Stimulated activated CD4-positive, alpha-beta T cell treated with anti-CD3 and anti-CD28 coated beads, Interleukin-4, amount 100 ng/mL, for 1 hour (primary cell): ENCODE measurements around the gene NRCAM.
"Not testable (repeated sequence)": the region's sequence is repeated elsewhere in the genome, so short reads cannot be mapped to it uniquely, and the experiment has no call there.

Source experiments
- DNase-seq: peaks from one replicate; pipeline ENCODE4 v3.0.0-alpha.2; 2020

The NRCAM gene

DNA sequence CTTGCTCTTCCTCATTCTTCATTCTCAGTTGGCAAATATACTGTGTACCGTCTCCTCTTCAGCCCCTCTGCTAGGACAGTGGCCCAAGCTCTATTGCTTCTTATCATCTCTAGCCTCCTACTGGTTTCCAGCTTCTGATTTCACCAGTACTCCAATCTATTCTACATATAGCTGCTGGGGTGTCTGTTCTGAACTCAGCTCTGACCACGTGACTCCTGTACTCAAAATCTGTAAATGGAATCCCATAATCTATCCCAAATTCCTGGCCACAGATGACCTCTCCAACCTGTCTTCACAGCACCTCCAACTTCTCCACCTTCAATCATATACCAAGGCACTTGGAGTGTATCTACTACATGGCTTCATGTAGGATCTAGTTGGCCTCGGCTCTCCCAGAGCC is 152.9 kb downstream of the NRCAM start:
- no peak for DNase-seq

DNA sequence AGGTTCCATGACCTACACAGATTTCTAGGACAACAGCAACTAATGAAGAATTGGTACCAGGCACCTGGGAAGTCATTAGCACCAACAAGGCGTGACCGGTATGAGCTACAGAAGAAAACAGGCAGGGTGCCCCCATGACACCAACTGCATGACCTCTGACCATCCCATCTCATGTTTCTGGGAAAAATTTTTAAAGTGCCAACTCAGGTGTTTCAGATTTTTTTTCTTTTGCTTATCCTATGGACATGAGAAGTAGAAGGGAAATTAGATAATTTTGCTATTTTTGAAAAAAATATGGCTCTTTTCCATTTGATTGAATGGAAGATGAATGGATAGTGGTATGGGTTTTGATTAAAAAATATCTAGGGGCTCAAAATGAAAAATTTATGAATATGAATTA is 154.8 kb downstream of the NRCAM start:
- no peak for DNase-seq

DNA sequence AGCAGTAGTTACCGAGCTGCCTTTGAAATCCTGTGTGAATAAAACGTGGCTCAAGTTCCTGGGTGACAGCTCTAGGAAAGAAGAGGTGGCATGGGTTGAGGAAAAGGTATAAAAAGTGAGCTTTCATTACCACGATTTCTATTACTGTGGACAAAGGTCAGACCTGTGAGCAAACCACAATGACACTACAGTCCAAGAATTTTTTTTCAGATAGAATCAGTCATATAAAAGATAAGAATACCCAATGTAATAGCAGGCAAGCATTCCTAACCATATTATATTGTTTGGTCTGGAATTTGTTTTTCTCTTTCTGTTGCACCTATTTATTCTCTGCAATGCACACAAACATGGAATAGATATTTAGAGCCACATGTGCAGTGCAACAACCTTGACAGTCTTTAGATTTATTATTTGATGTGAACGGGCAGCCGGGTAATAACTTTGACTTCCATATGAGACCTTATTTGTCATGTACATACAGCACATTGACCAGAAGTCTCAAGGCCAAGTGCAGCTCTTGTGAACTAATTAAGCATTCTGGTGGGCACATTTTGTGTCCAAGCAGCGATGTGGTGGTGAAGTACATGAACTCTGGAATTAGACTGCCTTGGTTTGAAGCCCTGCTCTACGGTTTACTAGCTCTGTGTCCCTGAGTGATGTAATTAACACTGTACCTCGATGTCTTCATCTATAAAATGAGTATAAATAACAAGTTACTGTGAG is 156.8 kb downstream of the NRCAM start:
- no peak for DNase-seq

DNA sequence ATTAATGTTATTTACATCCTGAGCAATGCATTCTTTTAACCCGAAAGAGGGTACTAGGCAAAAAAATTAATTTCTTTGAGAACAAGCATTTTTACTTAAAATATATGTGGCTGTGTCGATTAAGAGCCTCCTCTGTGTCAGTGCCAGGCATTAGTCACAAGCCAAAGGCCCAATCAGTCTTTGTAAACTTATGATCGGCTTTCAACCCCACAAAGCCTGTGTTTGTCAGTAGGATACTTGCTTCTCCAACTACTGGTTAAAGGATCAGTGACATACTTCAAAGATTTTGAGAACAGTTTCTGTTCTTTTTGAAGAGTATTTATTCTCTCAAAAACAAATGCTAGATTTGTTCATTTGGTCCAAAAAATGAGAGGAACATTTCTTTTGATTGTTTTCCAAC is 159.3 kb downstream of the NRCAM start:
- DNase-seq, result no peak

DNA sequence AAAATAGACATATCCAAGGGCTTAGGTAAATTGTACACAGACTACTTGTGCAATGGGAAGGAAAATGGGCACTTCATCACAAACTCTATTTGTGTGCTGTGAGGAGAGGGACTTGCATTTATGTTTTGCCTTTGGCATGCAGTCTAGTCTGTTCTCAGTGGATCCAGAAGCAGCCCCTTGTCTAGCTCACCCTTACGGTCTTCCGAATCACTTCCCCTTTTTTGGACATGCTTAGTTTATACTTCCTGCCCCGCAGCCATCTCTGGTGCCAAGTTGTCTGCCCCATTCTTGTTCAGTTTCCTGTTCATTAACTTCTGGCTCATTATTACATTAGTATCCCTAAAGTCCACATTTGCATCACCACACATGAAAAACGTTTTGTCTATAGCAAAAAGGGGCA is 161.6 kb downstream of the NRCAM start:
- no peak for DNase-seq

DNA sequence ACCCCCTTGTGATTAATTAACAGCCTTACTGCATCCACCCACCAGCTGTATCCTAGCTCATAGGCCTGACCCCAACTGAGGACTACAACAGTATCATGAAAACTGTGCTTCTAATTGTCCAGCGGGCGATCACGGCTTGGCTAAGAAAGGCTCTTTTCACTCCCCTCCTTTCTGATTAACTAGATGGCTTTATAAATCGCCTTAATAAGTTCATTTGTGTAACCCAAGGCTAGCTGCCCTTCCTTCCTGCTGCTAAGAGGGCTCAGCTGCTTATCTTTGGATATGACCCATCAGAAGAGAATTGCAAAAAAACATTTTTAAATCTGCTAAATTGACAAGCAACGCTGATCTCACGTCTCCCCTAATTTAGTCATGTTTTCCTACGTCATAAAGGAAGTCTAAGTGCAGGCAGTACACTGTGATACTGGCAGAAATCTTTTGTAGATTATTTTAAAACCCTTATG is 163.1 kb downstream of the NRCAM start:
- DNase-seq, result no peak

DNA sequence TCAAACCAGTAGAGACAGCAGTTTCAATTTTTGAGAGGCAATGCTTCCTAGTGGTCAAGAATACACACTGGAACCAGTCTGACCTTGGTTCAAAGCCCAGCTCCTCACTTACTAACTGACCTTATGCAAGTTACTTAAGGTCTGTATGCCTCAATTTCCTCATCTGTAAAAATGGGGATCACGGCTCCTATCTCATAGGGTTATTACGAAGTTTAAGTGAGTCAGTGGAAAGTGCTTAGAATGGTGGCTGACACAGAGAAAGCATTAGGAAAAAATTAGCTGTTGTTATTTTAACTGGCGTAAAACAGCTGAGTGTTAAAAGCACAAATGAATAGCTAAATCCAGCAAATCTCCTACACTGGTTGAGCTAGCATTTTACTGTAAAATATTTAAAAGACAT is 163.7 kb downstream of the NRCAM start:
- DNase-seq, result no peak

DNA sequence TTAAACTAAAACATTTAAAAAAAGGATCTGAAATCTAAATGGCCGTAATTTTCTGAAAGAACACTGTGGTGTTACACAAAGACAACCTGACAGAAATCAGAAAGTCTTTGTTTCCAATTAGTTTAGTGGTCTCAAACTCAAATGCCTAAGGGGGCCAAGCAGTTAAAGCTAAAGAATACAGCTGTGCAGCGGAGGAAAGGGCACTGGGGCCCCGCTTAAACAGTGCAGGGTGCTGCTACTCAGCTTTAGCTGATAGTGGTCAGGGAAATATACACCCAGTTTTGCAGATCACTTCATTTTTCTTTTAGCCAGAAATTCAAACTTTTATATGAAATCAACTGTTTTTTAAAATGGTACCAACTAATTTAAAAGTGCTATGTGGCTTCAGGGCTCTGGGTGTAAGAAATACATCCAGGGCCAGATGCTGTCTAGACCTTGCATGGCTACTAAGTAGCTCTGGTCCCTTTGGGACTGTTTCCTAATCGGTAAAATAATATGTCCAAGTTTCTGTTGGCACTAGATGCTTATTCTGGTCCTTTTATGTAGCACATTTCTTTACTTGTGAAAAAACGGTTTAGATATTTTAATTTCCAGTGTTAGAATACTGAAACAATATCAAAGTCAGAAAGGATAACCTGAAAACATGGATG is 164.3 kb downstream of the NRCAM start:
- DNase-seq, result no peak

DNA sequence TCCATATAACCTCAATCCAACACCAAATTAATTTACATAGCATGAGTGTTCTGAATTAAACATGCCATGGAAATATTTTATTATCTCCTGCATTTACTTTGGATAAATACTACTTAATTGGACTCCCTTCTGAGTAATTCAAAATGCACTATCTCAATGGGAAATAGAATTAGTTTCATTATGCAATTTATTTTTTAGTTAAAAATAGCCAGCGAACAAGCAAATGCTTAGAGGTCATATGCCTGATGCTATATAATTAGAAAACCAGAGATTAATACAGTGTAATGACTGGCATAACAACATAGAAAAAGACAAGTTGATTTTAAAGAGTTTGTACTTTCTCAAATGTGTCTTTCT is 165.1 kb downstream of the NRCAM start:
- DNase-seq, result no peak

DNA sequence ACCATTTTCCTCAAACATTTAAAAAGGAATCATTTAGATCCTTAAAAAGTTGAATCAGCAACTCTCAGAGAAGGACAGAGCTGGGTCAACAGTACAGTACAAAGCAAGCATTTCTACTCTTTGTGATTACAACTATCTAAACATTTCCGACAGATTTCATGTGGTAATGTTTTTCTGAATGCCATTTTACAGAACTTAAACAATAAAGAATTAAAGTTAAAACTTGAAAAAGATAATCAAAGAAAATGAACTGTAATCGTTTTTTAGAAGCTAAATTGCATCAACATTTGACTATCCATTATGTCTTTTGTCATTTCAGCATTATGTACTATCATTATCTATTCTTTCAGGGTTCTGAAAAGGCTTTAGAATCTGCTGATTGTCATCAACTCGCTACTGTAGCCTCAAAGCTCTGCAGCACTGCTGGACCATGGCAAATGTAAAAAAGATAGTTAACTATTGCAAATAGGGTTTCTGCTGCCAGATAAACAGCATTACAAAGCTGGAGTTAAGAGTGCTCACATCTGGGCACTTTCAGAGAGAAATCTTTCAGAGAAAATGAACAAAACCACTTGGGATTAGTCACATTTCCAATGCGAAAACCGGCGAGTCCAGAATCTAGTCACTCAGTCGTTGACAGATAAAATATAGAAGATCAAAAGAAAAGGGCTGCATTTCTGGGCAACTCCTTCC is 165.6 kb downstream of the NRCAM start:
- DNase-seq, result no peak

DNA sequence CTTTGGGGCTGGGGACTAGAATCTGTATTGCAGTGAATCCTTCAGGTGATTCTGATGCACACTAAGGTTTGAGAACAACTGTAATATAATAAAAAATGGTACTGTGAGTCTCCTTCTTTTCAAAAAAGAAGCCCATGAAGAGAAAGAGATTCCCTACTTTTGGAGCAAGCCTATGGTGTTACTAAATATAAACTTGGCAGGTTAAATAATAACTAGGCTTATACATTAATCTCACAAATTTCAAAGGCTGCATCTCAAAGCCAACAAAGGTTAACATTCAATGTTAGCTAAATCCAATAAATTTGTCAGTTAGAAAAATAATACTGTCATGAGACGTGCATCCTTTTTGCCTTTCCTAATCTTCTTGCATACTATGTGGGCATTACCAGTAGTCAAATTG is 166.4 kb downstream of the NRCAM start:
- no peak for DNase-seq

DNA sequence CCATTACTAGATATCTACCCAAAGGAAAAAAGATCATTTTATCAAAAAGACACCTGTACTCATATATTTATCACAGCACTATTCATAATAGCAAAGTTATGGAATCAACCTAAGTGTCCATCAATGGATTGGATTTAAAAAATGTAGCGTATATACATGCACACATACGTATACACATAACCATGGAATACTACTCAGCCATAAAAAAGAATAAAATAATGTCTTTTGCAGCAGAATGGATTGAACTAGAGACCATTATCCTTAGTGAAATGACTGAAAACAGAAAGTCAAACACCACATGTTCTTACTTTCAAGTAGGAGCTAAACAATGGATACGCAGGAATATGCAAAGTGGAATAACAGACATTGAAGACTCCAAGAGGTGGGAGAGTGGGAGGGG is 168.4 kb downstream of the NRCAM start:
- DNase-seq, result no peak

DNA sequence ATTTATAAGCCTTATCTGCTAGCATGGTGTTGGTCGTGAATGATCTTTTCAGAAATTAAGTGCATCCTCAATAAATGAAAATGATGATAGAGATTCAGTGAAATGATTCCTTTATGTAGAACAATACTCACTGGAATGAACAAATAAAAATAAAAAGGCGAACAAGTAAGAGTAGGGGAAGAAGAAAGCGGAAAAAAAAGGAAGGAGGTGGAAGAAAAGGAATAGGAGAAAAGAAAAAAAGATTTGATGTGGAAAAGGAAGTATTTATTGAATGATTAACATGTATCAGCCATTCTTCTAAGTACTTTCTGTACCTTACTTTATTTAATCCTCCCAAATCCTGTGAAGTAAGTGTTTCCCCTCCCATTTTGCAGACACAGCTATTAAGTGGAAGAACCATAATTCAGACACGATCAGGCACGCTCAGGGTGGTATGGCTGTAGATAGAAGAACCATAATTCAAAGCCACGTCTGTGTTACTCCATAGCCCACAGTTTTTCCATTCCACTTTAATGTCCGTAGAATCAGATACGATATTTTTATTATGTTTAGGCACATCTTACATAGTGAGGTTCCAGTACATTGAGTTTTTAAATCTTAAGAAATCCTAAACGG is 169.8 kb downstream of the NRCAM start:
- no peak for DNase-seq

DNA sequence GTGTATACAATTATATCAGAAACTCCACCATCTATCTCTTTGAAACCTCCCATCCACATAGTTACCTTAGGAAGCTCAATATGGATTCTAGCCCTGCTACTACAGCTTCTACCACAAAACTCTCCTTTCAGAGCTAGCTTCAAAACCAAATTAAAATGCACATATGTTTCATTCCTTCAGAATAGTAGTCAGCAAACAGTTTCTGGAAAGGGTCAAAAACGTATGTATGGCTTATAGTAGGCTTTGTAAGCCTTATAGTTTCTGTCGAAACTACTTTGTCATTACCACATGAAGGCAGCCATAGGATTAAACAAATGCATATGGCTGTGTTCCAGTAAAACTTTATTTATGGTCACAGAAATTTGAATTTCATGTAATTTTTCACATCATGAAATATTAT is 170.5 kb downstream of the NRCAM start:
- no peak for DNase-seq

DNA sequence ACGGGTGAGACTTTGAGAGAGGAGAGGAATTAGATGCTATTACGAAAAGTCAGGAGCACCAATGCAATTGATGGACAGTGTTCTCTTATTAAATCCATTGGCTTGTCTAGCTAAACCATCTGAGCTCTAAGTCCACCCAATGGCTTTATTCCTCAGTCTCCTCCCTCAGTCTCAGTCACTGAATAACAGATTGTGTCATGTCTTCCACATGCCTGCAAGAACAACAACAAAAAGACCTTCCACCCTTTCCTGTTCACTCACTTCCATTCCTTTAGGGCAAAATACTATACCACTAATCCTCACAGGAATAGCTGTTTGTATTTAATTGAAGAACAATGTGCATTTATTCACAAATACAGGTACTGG is 171.2 kb downstream of the NRCAM start:
- DNase-seq, result no peak

DNA sequence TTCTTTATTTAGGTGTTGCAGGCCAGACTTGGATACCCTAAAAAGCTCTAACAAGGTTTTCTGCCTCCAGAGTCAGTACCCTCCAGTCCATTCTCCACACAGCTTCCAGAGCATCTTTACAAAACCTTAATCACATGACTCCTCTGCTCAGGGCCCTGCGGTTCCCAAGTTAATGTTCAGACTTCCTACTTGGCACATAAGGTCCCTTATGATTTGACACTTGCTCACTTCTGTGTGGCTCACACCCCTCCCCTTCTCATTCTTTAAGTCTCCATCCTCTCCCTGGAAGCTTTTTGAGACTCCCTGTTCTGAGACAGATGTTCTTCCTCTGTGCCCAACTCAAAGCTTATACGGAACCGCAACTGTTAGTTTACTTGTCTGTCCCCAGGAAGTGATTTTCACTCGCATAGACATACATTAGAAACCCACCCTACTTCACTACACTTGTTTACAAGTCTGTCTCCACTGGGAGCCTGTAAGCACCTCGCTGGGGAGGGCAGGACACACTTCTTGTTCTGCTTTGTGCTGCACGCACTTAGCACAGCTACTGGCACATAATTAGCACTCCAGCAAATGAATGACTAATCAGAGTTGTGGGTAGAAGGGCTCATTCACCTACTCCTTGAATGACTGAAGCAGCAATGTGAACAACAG is 171.8 kb downstream of the NRCAM start:
- no peak for DNase-seq

DNA sequence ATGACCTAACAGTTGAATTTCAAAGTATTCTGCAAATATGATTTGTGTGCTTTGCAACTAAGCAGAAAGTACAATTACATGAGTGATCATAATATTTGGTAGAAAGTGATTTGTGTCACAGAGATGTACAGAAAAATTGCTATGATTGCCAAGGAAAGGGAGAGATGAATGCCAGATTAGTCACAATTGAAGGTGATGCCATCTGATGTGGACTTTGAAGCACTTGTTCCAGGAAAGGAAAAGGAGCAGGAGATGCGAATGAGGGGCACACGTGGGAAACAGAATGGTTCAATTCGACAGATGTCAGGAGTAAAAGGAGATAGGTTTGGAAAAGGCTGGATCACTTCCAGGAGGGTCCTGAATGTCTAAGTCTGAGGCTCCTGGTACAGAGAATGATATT is 173.0 kb downstream of the NRCAM start:
- no peak for DNase-seq

DNA sequence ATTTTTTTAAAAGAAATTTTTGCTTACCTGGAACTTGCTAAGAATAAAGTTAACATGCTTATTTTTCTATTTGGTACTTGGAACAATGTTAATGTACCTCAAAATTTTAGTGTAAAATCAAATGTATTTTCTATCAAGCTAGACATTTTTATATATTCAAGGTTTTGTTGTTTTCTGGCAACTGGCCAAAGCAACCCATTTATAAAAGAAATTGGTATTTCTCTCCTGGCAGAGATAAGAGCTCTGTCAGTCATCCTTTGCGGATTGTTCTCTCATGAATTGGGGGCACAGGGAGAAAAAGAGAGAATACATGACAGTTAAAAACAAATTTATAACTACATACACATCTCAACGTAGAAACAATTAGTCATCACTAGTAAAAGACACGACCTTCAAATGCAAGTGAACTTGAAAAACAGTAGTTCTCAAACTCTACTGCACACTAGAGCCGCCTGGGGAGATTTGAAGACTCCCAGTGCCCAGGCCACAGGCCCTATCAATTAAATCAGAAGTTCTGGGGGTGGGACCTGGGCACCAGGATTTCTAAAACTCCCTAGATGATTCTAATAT is 173.7 kb downstream of the NRCAM start:
- DNase-seq, result no peak

DNA sequence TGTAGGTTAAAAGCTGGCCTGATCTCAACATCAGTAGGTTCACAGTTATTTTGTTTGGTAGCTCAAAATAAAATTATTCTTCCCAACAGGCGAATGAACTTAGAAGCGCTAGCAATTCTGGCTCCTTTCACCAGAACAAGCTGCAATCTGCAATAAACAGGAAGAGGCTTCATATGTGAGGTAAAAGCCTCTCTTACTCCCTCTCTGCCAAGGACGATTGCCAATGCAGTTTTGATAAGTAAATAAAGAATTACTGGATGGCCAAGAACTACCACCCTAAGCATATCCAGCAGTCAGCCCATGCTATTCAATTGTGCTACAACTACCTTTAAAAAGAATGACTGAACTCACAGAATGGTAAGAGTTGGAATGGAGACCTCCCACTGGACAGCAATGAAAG is 176.1 kb downstream of the NRCAM start:
- DNase-seq, result no peak

DNA sequence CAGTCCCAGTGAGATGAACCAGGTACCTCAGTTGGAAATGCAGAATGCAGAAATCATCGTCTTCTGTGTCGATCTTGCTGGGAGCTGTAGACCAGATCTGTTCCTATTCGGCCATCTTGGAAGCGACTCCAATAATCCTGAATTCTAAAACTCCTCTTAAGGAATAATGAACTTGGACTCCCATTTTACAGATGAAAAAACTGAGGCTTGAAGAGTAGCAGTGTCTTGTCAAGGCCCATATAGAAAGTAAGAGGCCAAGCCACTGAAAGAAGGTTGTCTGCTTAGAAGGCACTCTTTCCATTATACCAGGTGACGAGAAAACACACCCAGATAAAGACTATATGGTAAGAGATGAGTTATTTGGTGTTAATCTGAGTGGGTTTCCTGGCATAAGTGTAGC is 177.5 kb downstream of the NRCAM start:
- no peak for DNase-seq

DNA sequence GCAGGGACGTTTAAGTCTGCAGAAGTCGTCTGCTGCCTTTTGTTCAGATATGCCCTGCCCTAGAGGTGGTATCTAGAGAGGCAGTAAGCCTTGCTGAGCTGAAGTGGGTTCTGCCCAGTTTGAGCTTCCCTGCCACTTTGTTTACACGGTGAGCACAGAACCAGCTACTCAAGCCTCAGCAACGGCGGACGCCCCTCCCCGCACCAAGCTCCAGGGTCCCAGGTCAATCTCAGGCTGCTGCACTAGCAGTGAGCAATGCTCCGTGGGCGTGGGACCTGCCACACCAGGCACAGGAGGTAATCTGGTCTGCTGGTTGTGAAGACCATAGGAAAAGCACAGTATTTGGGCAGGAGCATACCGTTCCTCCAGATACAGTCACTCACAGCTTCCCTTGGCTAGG is 178.0 kb downstream of the NRCAM start:
- no peak for DNase-seq

DNA sequence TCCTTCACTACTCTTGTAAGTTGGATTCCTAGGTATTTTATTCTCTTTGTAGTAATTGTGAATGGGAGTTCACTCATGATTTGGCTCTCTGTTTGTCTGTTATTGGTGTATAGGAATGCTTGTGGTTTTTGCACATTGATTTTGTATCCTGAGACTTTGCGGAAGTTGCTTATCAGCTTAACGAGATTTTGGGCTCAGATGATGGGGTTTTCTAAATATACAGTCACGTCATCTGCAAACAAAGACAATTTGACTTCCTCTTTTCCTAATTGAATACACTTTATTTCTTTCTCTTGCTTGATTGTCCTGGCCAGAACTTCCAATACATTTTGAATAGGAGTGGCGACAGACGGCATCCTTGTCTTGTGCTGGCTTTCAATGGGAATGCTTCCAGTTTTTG is 181.8 kb downstream of the NRCAM start:
- DNase-seq, result not testable (repeated sequence)

DNA sequence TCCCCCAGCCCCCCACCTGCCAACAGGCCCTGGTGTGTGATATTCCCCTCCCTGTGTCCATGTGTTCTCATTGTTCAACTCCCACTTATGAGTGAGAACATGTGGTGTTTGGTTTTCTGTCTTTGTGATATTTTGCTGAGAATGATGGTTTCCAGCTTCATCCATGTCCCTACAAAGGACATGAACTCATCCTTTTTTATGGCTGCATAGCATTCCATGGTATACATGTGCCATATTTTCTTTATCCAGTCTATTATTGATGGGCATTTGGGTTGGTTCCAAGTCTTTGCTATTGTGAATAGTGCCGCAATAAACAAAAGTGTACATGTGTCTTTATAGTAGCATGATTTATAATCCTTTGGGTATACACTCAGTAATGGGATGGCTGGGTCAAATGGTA is 183.3 kb downstream of the NRCAM start:
- not testable (repeated sequence) for DNase-seq
